Thoracic aorta (tissue), 2 donors: ENCODE data around the gene GNG4. TPM values are rescaled to one million over a fixed set of nuclear protein-coding genes. Genes with fewer than 3 reads are reported as not detected.
A peak's percentile ranks its signal among the peaks of the same experiment; 100 is the strongest.

Experiments
- ATAC-seq: fragments of 150-250 bp; one replicate; pipeline ENCODE4 v1.8.0; 2017; ENCODE audit warnings: low read depth; ENCODE audit not compliant: insufficient number of reproducible peaks, low FRiP score
- DNase-seq: peaks from one replicate; pipeline ENCODE4 v3.0.0-alpha.2; 2020; ENCODE audit warnings: low spot score
- H3K27ac ChIP-seq, 2 donors: fragments of 200-600 bp; sonication (generic); 1 replicate in 1 of 2; 2 replicates in 1 of 2; pipeline ENCODE4 v1.5.1; 2016; ENCODE audit warnings: mild to moderate bottlenecking in 2 of 2, moderate library complexity in 2 of 2
- H3K27me3 ChIP-seq: fragments of 200-600 bp; sonication (generic); replicated peaks from 2 replicates; pipeline ENCODE4 v1.6.0; 2016; ENCODE audit warnings: mild to moderate bottlenecking; ENCODE audit not compliant: insufficient read depth
- H3K36me3 ChIP-seq: fragments of 200-600 bp; sonication (generic); one replicate; pipeline ENCODE4 v1.5.1; 2016
- H3K4me1 ChIP-seq, 2 donors: fragments of 200-600 bp; sonication (generic); 1 replicate in 1 of 2; 2 replicates in 1 of 2; pipeline versions ENCODE4 v1.5.1 to v1.6.0; 2016; ENCODE audit warnings: low read depth in 2 of 2, mild to moderate bottlenecking in 1 of 2; ENCODE audit not compliant: control insufficient read depth in 1 of 2
- H3K4me3 ChIP-seq: fragments of 200-600 bp; sonication (generic); 2 replicates; pipeline ENCODE4 v1.5.1; 2016; ENCODE audit warnings: mild to moderate bottlenecking
- H3K9me3 ChIP-seq: fragments of 200-600 bp; sonication (generic); 2 replicates; pipeline ENCODE4 v1.5.1; 2016
- CTCF ChIP-seq: fragments of 200-600 bp; sonication (generic); IDR thresholded peaks from one replicate; pipeline ENCODE4 v1.5.1; 2019; ENCODE audit warnings: antibody characterized with exemption
- total RNA-seq, 2 donors: library from RNA; depleted of rRNA; stranded (reverse); fragments of >200 nt; gene quantifications; one replicate each; pipeline versions ENCODE4 v1.1.0 to v1.2.3, GENCODE V29; 2016

Gene GNG4
- total RNA-seq, 2 donors from 2014 or later = 0.28 TPM; not detected in 1

GRCh38 chr1:235644693-235645305 is 4.8 kb downstream of the GNG4 start:
- ATAC-seq (no peak), DNase-seq (no peak)
- H3K36me3 ChIP-seq = no peaks in the 10 kb centered on the region
- peaks cover 4% of the 10 kb centered on the region for H3K27me3 ChIP-seq
- TF ChIP-seq CTCF = no peak
- H3K4me1 ChIP-seq = peaks cover 9 to 18% of the 10 kb centered on the region in 2 donors
- no peak overlapping the region for H3K27ac ChIP-seq
- no peak overlapping the region for H3K4me3 ChIP-seq
- H3K9me3 ChIP-seq = no peaks in the 10 kb centered on the region

DNA sequence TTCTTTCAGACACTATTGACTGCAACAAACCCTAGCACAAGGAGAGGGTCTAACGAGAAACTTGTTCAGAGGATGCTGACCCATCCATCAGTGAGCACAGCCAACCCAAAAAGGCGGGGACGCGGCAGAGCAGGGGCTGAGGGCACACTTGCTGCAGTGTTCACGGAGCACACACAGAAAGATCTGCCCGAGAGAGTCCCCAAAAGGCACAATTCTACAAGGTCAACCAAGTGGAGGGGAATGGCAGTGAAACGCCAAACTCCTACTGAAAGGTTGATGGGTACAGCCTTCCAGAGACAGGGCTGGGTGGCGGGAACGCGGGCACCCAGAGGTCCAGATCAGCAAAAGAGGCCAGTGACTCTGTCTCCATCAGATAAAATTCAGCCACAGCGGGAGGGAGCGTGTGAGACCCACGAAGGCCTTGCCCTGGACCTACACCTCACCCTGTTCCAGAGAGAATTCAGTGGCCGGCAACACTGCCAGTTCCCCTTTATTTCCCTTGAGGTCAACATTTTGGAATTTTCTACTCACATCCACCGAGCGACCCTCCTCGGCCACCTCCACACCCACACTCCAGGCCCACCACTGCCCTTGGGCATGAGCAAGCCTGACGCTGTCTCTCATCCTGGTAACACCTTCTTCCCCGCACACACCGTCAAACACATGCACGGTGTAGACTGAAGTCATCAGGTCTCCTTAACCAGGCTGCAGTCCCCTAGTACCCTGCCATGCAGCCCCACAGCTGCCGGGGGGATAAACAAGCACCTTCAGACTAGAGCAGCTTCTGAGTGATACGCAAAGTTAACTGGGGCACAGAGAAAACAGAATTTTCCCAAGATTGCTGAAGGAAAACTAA is 5.5 kb downstream of the GNG4 start:
- Histone ChIP-seq H3K9me3 (no peaks in the 10 kb centered on the region), H3K4me3 (no peak overlapping the region), H3K4me1 (peaks cover 6 to 10% of the 10 kb centered on the region in 2 donors), H3K27ac (no peak overlapping the region), H3K36me3 (no peaks in the 10 kb centered on the region), H3K27me3 (peaks cover 4% of the 10 kb centered on the region)
- no peak for TF ChIP-seq CTCF
- no peak for DNase-seq
- ATAC-seq = no peak

- Histone ChIP-seq H3K27ac (no peak overlapping the region), H3K27me3 (no peaks in the 10 kb centered on the region), H3K36me3 (no peaks in the 10 kb centered on the region)
Observed at GRCh38 chr1:235642943-235643371, 6.6 kb downstream of the GNG4 start.

GRCh38 chr1:235642011-235642942 is 7.3 kb downstream of the GNG4 start:
- Histone ChIP-seq H3K9me3 (no peaks in the 10 kb centered on the region), H3K27ac (no peak overlapping the region), H3K4me1 (no peaks in the 10 kb centered on the region), H3K27me3 (no peaks in the 10 kb centered on the region), H3K4me3 (peak overlapping the region; percentile 45), H3K36me3 (no peaks in the 10 kb centered on the region)
- no peak for TF ChIP-seq CTCF
- DNase-seq (no peak), ATAC-seq (no peak)

More at GRCh38 chr1:235642943-235643371, 6.6 kb downstream of the GNG4 start:
- DNase-seq (no peak), ATAC-seq (no peak)
- H3K4me3 ChIP-seq = no peak overlapping the region
- no peaks in the 10 kb centered on the region for H3K4me1 ChIP-seq
- H3K9me3 ChIP-seq = no peaks in the 10 kb centered on the region
- TF ChIP-seq CTCF = no peak
